ENCODE measurements around the gene ERO1B. TPM values are rescaled to one million over a fixed set of nuclear protein-coding genes. Genes with fewer than 3 reads are reported as not detected.

Gene ERO1B
- total RNA-seq, 2 experiments from 2014 or later, result 15.2 to 16.5 TPM

DNA sequence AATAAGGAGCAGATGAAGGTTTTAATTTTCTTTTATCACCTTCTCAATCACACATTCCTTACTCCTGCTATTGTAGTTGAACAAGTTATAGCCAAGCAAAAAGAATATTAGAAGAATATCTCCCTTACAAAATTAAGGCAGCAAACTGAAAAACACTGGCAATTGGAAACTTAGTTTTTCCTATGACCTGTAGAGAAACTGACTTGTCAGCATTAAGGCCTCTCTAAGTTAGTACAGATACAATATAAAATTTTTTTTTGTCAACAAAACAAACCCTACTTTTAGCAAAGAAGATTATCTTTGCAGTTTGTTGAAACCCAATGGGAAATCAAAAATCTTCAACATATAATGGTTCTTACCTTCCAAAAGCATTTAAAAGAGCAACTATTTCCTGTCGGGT is 61.3 kb downstream of the ERO1B start:
- Mint-ChIP-seq H3K4me1 (ENCODE audit: low read depth) (no peaks in the 10 kb centered on the region), H3K9me3 (no peaks in the 10 kb centered on the region), H3K4me3 (no peak overlapping the region), H3K27ac (no peak overlapping the region), H3K27me3 (no peaks in the 10 kb centered on the region), H3K36me3 (ENCODE audit: low read depth) (peaks cover 82% of the 10 kb centered on the region)
- Histone ChIP-seq H3K9me3 (ENCODE audit: control insufficient read depth in 1 of 2, insufficient read depth in 1 of 2, low read length in 2 of 2) (no peaks in the 10 kb centered on the region), H3K4me3 (ENCODE audit: low read length) (no peak overlapping the region), H3K27me3 (ENCODE audit: control insufficient read depth in 1 of 2, insufficient read depth in 2 of 2, low read length in 2 of 2) (no peaks in the 10 kb centered on the region), H3K4me1 (ENCODE audit: insufficient read depth, low read length) (no peaks in the 10 kb centered on the region), H3K36me3 (ENCODE audit: insufficient read depth, low read length) (peaks cover 9% of the 10 kb centered on the region), H3K27ac (ENCODE audit: low read depth in 1 of 2, low read length in 2 of 2) (no peak overlapping the region)
- TF ChIP-seq, protein P1, sequence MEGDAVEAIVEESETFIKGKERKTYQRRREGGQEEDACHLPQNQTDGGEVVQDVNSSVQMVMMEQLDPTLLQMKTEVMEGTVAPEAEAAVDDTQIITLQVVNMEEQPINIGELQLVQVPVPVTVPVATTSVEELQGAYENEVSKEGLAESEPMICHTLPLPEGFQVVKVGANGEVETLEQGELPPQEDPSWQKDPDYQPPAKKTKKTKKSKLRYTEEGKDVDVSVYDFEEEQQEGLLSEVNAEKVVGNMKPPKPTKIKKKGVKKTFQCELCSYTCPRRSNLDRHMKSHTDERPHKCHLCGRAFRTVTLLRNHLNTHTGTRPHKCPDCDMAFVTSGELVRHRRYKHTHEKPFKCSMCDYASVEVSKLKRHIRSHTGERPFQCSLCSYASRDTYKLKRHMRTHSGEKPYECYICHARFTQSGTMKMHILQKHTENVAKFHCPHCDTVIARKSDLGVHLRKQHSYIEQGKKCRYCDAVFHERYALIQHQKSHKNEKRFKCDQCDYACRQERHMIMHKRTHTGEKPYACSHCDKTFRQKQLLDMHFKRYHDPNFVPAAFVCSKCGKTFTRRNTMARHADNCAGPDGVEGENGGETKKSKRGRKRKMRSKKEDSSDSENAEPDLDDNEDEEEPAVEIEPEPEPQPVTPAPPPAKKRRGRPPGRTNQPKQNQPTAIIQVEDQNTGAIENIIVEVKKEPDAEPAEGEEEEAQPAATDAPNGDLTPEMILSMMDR (IDR thresholded peaks at IDR 0.05), result no peak
- POLR2A ChIA-PET, result no interaction called here
- intact Hi-C loops (cut with DNase I, micrococcal nuclease), result no loop called here
- CTCF ChIA-PET, result no interaction called here
- DNase-seq (no peak), ATAC-seq (ENCODE audit: poor library complexity) (no peak)

DNA sequence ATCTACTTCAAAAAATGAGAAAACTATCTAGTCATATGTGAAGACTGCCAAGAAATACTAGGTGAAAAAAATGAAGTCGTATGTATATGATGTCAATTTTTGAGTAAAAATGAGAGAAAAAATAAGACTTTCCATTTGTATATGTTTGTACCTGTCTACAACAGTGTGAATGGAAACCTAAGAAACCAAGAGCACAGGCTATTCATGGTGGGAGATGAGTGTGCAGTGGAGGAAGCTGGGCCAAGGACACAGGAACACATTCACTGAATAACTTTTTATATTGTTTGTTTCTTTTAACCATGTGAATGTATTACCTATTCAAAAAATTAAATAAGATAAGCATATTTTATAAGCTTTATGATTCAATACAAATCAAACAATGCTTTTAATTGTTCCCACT is 67.0 kb downstream of the ERO1B start:
- Mint-ChIP-seq H3K27me3 (no peaks in the 10 kb centered on the region), H3K4me1 (ENCODE audit: low read depth) (no peaks in the 10 kb centered on the region), H3K9me3 (no peaks in the 10 kb centered on the region), H3K27ac (no peak overlapping the region), H3K4me3 (no peak overlapping the region), H3K36me3 (ENCODE audit: low read depth) (peaks cover 92% of the 10 kb centered on the region)
- Histone ChIP-seq H3K9me3 (ENCODE audit: control insufficient read depth in 1 of 2, insufficient read depth in 1 of 2, low read length in 2 of 2) (no peaks in the 10 kb centered on the region), H3K4me3 (ENCODE audit: low read length) (no peak overlapping the region), H3K27ac (ENCODE audit: low read depth in 1 of 2, low read length in 2 of 2) (no peak overlapping the region), H3K4me1 (ENCODE audit: insufficient read depth, low read length) (no peaks in the 10 kb centered on the region), H3K36me3 (ENCODE audit: insufficient read depth, low read length) (peaks cover 5% of the 10 kb centered on the region), H3K27me3 (ENCODE audit: control insufficient read depth in 1 of 2, insufficient read depth in 2 of 2, low read length in 2 of 2) (no peaks in the 10 kb centered on the region)
- TF ChIP-seq, protein P1 (IDR thresholded peaks at IDR 0.05), result no peak
- ChIA-PET POLR2A (no interaction called here), CTCF (no interaction called here)
- intact Hi-C loops (cut with DNase I, micrococcal nuclease), result no loop called here
- no peak for DNase-seq
- no peak for ATAC-seq (ENCODE audit: poor library complexity)

DNA sequence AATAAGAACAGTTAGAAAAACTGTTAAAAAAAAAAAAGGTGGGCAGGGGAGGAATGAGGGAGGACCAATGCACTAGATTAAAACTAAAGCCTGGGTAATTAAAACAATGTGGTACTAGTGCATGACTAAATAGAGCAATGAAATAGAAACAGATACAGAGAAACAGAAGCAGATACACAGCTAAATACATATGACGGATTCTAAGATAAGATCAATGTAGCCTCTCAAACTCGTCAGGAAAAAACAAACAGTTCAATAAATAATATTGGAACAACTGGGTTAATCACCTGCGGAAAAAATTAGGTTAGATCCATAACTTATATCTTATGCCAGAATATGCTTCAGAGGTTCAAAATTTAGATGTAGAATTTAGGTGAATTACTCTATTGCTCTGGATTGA is 68.2 kb downstream of the ERO1B start:
- ATAC-seq (ENCODE audit: poor library complexity) (no peak), DNase-seq (no peak)
- H3K36me3 Mint-ChIP-seq (ENCODE audit: low read depth), result peaks cover 92% of the 10 kb centered on the region
- Histone ChIP-seq H3K9me3 (ENCODE audit: control insufficient read depth in 1 of 2, insufficient read depth in 1 of 2, low read length in 2 of 2) (no peaks in the 10 kb centered on the region), H3K27ac (ENCODE audit: low read depth in 1 of 2, low read length in 2 of 2) (no peak overlapping the region), H3K4me1 (ENCODE audit: insufficient read depth, low read length) (no peaks in the 10 kb centered on the region), H3K4me3 (ENCODE audit: low read length) (no peak overlapping the region), H3K36me3 (ENCODE audit: insufficient read depth, low read length) (peaks cover 5% of the 10 kb centered on the region), H3K27me3 (ENCODE audit: control insufficient read depth in 1 of 2, insufficient read depth in 2 of 2, low read length in 2 of 2) (no peaks in the 10 kb centered on the region)
- intact Hi-C loops (cut with DNase I, micrococcal nuclease), result no loop called here
- H3K27ac Mint-ChIP-seq, result no peak overlapping the region
- no peaks in the 10 kb centered on the region for H3K27me3 Mint-ChIP-seq
- ChIA-PET POLR2A (no interaction called here), CTCF (no interaction called here)
- TF ChIP-seq, protein P1 (IDR thresholded peaks at IDR 0.05), result no peak
- H3K9me3 Mint-ChIP-seq, result no peaks in the 10 kb centered on the region
- no peak overlapping the region for H3K4me3 Mint-ChIP-seq
- no peaks in the 10 kb centered on the region for H3K4me1 Mint-ChIP-seq (ENCODE audit: low read depth)

Measured in CD4-positive, alpha-beta T cell (primary cell).